Fibroblast of lung (primary cell): ENCODE measurements around the gene PARP12. TPM values are rescaled to one million over a fixed set of nuclear protein-coding genes. Genes with fewer than 3 reads are reported as not detected.

Experiments used
- DNase-seq, 2 donors: peaks; one replicate each; pipeline versions ENCODE4 v3.0.0 to v3.0.0-alpha.2; 2010; ENCODE audit warnings: low read depth in 2 of 2
- H2AFZ ChIP-seq: 2 replicates; pipeline ENCODE4 v1.5.1; 2012; ENCODE audit warnings: low read length, control low read depth, inconsistent platforms
- H3K27ac ChIP-seq: 2 replicates; pipeline ENCODE4 v1.5.1; 2011; ENCODE audit warnings: low read length, control low read depth; ENCODE audit not compliant: insufficient read depth
- H3K27me3 ChIP-seq: 2 replicates; pipeline ENCODE4 v1.5.1; 2011; ENCODE audit warnings: mild to moderate bottlenecking, low read length; ENCODE audit not compliant: control insufficient read depth, insufficient read depth
- H3K36me3 ChIP-seq: 2 replicates; pipeline ENCODE4 v1.5.1; 2011; ENCODE audit warnings: low read length; ENCODE audit not compliant: control insufficient read depth, insufficient read depth
- H3K4me1 ChIP-seq: 2 replicates; pipeline ENCODE4 v1.5.1; 2011; ENCODE audit warnings: low read length; ENCODE audit not compliant: control insufficient read depth, insufficient read depth; ENCODE audit errors: extremely low read depth
- H3K4me2 ChIP-seq: 2 replicates; pipeline ENCODE4 v1.5.1; 2011; ENCODE audit warnings: low read length, control low read depth; ENCODE audit not compliant: insufficient read depth; ENCODE audit errors: extremely low read depth
- H3K4me3 ChIP-seq, 4 experiments: fragments of 200-600 bp in 1 of 4; sonication (generic) in 1 of 4; replicated peaks in 1 of 4; 2 replicates each; pipeline ENCODE4 v1.5.1; 2011 to 2016; ENCODE audit warnings: low read length in 4 of 4, low read depth in 3 of 4, mild to moderate bottlenecking in 3 of 4, control low read depth in 2 of 4, inconsistent platforms in 1 of 4, mixed read lengths in 1 of 4; ENCODE audit not compliant: insufficient read depth in 1 of 4; ENCODE audit errors: control extremely low read depth in 1 of 4
- H3K79me2 ChIP-seq: 2 replicates; pipeline ENCODE4 v1.5.1; 2012; ENCODE audit warnings: mild to moderate bottlenecking, low read length, inconsistent platforms; ENCODE audit not compliant: control insufficient read depth, insufficient read depth
- H3K9ac ChIP-seq: 2 replicates; pipeline ENCODE4 v1.5.1; 2011; ENCODE audit warnings: mild to moderate bottlenecking, low read length, control low read depth; ENCODE audit not compliant: insufficient read depth
- H3K9me3 ChIP-seq: 2 replicates; pipeline ENCODE4 v1.5.1; 2012; ENCODE audit warnings: low read depth, low read length; ENCODE audit not compliant: control insufficient read depth, insufficient read depth
- H4K20me1 ChIP-seq: 2 replicates; pipeline ENCODE4 v1.5.1; 2011; ENCODE audit warnings: low read length; ENCODE audit not compliant: control insufficient read depth, insufficient read depth; ENCODE audit errors: extremely low read depth
- CTCF ChIP-seq, 2 donors: IDR thresholded peaks in 1 of 2; conservative IDR thresholded peaks in 1 of 2; 1 replicate in 1 of 2; 2 replicates in 1 of 2; pipeline ENCODE4 v1.5.1; 2011 to 2012; ENCODE audit warnings: low read length in 2 of 2, control low read depth in 1 of 2, inconsistent platforms in 1 of 2, low read depth in 1 of 2, mild to moderate bottlenecking in 1 of 2
- EZH2 ChIP-seq: IDR thresholded peaks from 2 replicates; pipeline ENCODE4 v1.5.1; 2012; ENCODE audit warnings: low read length, control low read depth, mild to moderate bottlenecking; ENCODE audit errors: missing control alignments
- polyA plus RNA-seq, 2 donors: library from polyadenylated mRNA; depleted of rRNA in 1 of 2; stranded (reverse) in 1 of 2; unstranded in 1 of 2; fragments of >200 nt; gene quantifications; 2 replicates each; pipeline ENCODE4 v1.2.1, GENCODE V29; 2011 to 2012; ENCODE audit warnings: missing spikeins in 1 of 2
- total RNA-seq: library from RNA; depleted of rRNA; stranded (reverse); fragments of >200 nt; gene quantifications from 2 replicates; pipeline ENCODE4 v1.2.1, GENCODE V29; 2014

Gene PARP12
- total and polyA plus RNA-seq, 2 donors (not counting 1 experiment from before 2014, with no cell fraction given) = 16.9 to 24.9 TPM

GRCh38 chr7:140084142-140084655 lies 21.4 kb upstream of the PARP12 start:
- DNase-seq = no peak
- no peak overlapping the region for H3K4me2 ChIP-seq
- TF ChIP-seq CTCF (conservative IDR thresholded peaks at IDR 0.05 in 1 of 2, IDR thresholded peaks at IDR 0.05 in 1 of 2; ENCODE audit: low read depth in 1 of 2, low read length in 2 of 2) (no peak), EZH2 (no peak)

GRCh38 chr7:140082770-140083169 lies 20.0 kb upstream of the PARP12 start:
- Histone ChIP-seq H4K20me1 (no peaks in the 10 kb centered on the region), H3K36me3 (no peaks in the 10 kb centered on the region), H3K9me3 (no peaks in the 10 kb centered on the region), H3K27me3 (no peaks in the 10 kb centered on the region), H3K27ac (no peak overlapping the region), H3K4me3 (no peak overlapping the region), H2AFZ (no peak overlapping the region), H3K9ac (no peak overlapping the region), H3K4me2 (no peak overlapping the region), H3K4me1 (no peaks in the 10 kb centered on the region), H3K79me2 (no peaks in the 10 kb centered on the region)
- DNase-seq = no peak
- TF ChIP-seq EZH2 (no peak), CTCF (conservative IDR thresholded peaks at IDR 0.05 in 1 of 2, IDR thresholded peaks at IDR 0.05 in 1 of 2; ENCODE audit: low read depth in 1 of 2, low read length in 2 of 2) (no peak)

More at GRCh38 chr7:140084142-140084655, 21.4 kb upstream of the PARP12 start:
- no peaks in the 10 kb centered on the region for H3K27me3 ChIP-seq
- H3K9ac ChIP-seq = no peak overlapping the region
- H3K79me2 ChIP-seq = no peaks in the 10 kb centered on the region
- no peaks in the 10 kb centered on the region for H3K9me3 ChIP-seq
- H4K20me1 ChIP-seq = no peaks in the 10 kb centered on the region
- no peak overlapping the region for H2AFZ ChIP-seq
- no peak overlapping the region for H3K27ac ChIP-seq
- no peaks in the 10 kb centered on the region for H3K4me1 ChIP-seq
- no peaks in the 10 kb centered on the region for H3K36me3 ChIP-seq
- H3K4me3 ChIP-seq = no peak overlapping the region

- no peaks in the 10 kb centered on the region for H3K36me3 ChIP-seq
- TF ChIP-seq CTCF (conservative IDR thresholded peaks at IDR 0.05 in 1 of 2, IDR thresholded peaks at IDR 0.05 in 1 of 2; ENCODE audit: low read depth in 1 of 2, low read length in 2 of 2) (no peak), EZH2 (no peak)
- no peak overlapping the region for H3K27ac ChIP-seq
- H3K9ac ChIP-seq = no peak overlapping the region
- no peaks in the 10 kb centered on the region for H3K79me2 ChIP-seq
- DNase-seq = no peak
- H3K4me2 ChIP-seq = no peak overlapping the region
- no peaks in the 10 kb centered on the region for H3K4me1 ChIP-seq
- no peaks in the 10 kb centered on the region for H3K9me3 ChIP-seq
- H2AFZ ChIP-seq = no peak overlapping the region
- H3K4me3 ChIP-seq = no peak overlapping the region
- no peaks in the 10 kb centered on the region for H3K27me3 ChIP-seq
- H4K20me1 ChIP-seq = no peaks in the 10 kb centered on the region
Measured at GRCh38 chr7:140081774-140082425, 19.1 kb upstream of the PARP12 start.
